Cardiac muscle cell (in vitro differentiated cells and primary cell): ENCODE measurements around the gene CRYBG1. TPM values are rescaled to one million over a fixed set of nuclear protein-coding genes. Genes with fewer than 3 reads are reported as not detected.

Experiments used
- DNase-seq, 2 donors: peaks; one replicate each; pipeline versions ENCODE4 v3.0.0 to v3.0.0-alpha.2; 2010 to 2017; ENCODE audit warnings: low read depth in 1 of 2, low spot score in 1 of 2
- H3K27ac ChIP-seq: fragments of 200-600 bp; sonication (generic); 2 replicates; pipeline ENCODE4 v1.5.1; 2016
- H3K27me3 ChIP-seq: fragments of 200-600 bp; sonication (generic); 2 replicates; pipeline ENCODE4 v1.6.0; 2016; ENCODE audit warnings: control low read depth
- H3K36me3 ChIP-seq: fragments of 200-600 bp; sonication (generic); 2 replicates; pipeline ENCODE4 v1.5.1; 2016; ENCODE audit warnings: control low read depth
- H3K4me1 ChIP-seq: fragments of 200-600 bp; sonication (generic); 2 replicates; pipeline ENCODE4 v1.8.1; 2017; ENCODE audit warnings: low read depth, mild to moderate bottlenecking, mixed run types
- H3K4me3 ChIP-seq: fragments of 200-600 bp; sonication (generic); 2 replicates; pipeline ENCODE4 v1.5.1; 2016; ENCODE audit warnings: mild to moderate bottlenecking
- H3K9me3 ChIP-seq: fragments of 200-600 bp; sonication (generic); 2 replicates; pipeline ENCODE4 v1.5.1; 2017; ENCODE audit warnings: low read depth, mild to moderate bottlenecking, control low read depth
- polyA plus RNA-seq: library from polyadenylated mRNA; unstranded; fragments of >200 nt; fragmentation: Nextera tagmentation; extraction: Ambion mirVana; gene quantifications from 2 replicates; pipeline ENCODE4 v1.2.1, GENCODE V29; 2016
- total RNA-seq: library from RNA; depleted of rRNA; stranded (reverse); fragments of >200 nt; gene quantifications from 2 replicates; pipeline ENCODE4 v1.2.3, GENCODE V29; 2016
- TF ChIP-seq, protein P1 (sequence below): IDR thresholded peaks from 2 replicates; pipeline ENCODE4 v1.5.1; 2012; ENCODE audit warnings: low read depth, mild to moderate bottlenecking, low read length

CRYBG1 gene
- total and polyA plus RNA-seq, 2 experiments from 2014 or later, result 0.22 TPM; not detected in 1

DNA sequence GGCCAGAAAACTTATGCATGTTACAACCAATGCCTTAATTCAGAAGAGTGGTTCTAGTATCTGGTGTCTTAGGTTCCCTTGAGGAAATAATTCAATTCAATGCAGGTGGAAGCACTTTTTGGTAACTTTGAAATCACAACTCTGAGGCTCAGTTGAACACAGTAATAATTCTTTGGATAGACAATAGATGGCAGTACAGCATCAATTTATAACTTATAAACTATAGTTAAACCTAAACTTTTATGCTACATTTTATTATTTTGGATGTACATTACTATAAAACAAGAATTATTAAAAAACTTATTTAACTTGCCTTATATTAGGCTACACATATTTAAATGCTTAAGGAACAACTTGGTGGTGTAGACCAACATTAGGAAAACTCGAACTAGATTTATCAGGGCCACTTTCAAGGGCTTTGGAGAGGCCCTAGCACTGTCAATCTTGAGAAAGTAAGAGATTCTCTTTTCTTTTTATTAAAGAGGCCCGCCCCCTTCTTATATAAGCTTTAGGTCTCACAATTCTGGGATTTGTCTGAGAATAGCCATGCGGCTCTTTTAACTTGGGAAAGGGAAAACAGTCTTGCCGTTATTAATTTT is 85.9 kb downstream of the CRYBG1 start:
- Histone ChIP-seq H3K9me3 (no peaks in the 10 kb centered on the region), H3K27ac (no peak overlapping the region), H3K27me3 (peaks cover 16% of the 10 kb centered on the region), H3K36me3 (no peaks in the 10 kb centered on the region), H3K4me3 (no peak overlapping the region), H3K4me1 (no peaks in the 10 kb centered on the region)
- TF ChIP-seq, protein P1, sequence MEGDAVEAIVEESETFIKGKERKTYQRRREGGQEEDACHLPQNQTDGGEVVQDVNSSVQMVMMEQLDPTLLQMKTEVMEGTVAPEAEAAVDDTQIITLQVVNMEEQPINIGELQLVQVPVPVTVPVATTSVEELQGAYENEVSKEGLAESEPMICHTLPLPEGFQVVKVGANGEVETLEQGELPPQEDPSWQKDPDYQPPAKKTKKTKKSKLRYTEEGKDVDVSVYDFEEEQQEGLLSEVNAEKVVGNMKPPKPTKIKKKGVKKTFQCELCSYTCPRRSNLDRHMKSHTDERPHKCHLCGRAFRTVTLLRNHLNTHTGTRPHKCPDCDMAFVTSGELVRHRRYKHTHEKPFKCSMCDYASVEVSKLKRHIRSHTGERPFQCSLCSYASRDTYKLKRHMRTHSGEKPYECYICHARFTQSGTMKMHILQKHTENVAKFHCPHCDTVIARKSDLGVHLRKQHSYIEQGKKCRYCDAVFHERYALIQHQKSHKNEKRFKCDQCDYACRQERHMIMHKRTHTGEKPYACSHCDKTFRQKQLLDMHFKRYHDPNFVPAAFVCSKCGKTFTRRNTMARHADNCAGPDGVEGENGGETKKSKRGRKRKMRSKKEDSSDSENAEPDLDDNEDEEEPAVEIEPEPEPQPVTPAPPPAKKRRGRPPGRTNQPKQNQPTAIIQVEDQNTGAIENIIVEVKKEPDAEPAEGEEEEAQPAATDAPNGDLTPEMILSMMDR, result peak; percentile 40
- DNase-seq, result peak; percentile 20 to 27

GRCh38 chr6:106446983-106447382 is 86.5 kb downstream of the CRYBG1 start:
- TF ChIP-seq, protein P1, result no peak
- Histone ChIP-seq H3K36me3 (no peaks in the 10 kb centered on the region), H3K9me3 (no peaks in the 10 kb centered on the region), H3K4me3 (no peak overlapping the region), H3K27me3 (peaks cover 13% of the 10 kb centered on the region), H3K4me1 (no peaks in the 10 kb centered on the region), H3K27ac (no peak overlapping the region)
- DNase-seq, result no peak

DNA sequence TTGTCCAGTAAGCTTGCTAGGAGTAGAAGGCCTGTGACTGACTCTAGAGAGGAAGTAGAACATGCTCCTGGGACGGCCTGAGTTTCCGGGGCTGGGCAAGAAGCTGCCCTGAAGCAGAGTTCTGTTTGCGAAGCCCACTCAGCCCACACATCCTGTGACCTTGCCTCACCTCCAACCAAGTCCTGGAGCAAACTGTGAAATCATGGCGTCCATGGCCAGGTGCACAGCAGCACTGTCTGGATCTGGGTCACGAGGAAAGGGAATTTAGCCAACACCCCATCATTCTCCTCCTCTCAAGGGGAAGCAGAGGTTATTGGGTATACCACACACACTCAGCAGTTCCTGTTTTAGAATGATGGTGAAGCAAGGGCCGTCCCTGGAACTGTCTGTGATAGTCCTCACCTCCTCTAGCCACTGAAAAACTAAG is 87.5 kb downstream of the CRYBG1 start:
- H3K36me3 ChIP-seq, result no peaks in the 10 kb centered on the region

DNA sequence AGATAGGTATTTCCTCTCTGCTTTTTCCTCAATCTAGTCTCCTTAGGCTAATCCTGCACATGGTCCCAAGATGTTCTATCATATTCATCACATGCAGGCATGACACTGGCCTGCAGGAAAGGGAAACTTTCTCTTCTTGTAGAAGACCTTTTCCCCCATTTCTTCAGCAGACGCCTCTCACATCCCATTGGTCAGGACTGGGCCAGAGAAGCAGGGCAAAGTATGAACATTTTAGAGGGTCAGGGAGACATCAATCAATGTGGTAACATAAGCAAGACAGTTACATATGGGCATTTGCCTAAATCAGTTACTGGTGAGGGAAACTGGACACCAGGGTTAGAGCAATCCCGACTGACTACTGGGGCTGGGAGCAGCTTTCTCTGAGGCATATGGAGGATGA is 90.1 kb downstream of the CRYBG1 start:
- no peaks in the 10 kb centered on the region for H3K36me3 ChIP-seq
- H3K9me3 ChIP-seq, result no peaks in the 10 kb centered on the region
- no peaks in the 10 kb centered on the region for H3K4me1 ChIP-seq
- no peak overlapping the region for H3K27ac ChIP-seq
- TF ChIP-seq, protein P1, result no peak
- no peaks in the 10 kb centered on the region for H3K27me3 ChIP-seq
- no peak overlapping the region for H3K4me3 ChIP-seq
- no peak for DNase-seq

More for the DNA sequence above, 87.5 kb downstream of the CRYBG1 start:
- TF ChIP-seq, protein P1, result no peak
- no peak overlapping the region for H3K27ac ChIP-seq
- H3K4me3 ChIP-seq, result no peak overlapping the region
- H3K9me3 ChIP-seq, result no peaks in the 10 kb centered on the region
- no peak for DNase-seq
- peaks cover 3% of the 10 kb centered on the region for H3K27me3 ChIP-seq
- H3K4me1 ChIP-seq, result no peaks in the 10 kb centered on the region

DNA sequence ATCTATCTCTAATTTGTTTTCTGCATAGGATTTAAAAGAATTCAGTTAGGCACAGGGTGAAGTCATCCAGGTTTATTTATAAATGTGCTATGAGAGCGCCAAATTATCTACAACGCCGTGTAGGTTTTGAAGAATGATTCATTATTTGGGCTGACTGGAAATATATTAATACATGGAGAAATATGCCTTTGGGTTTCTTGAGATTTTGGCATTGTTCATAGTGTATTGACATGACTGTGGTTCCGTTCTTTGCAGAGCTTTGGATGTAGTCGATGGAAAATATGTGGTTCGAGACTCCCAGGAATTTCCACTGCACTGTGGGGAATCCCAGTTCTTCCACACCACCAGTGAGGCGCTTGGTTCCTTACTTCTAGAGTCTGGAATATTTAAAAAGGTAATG is 90.9 kb downstream of the CRYBG1 start:
- no peaks in the 10 kb centered on the region for H3K4me1 ChIP-seq
- no peak overlapping the region for H3K27ac ChIP-seq
- DNase-seq, result peak in 1 of 2 donors; percentile 19
- no peaks in the 10 kb centered on the region for H3K9me3 ChIP-seq
- H3K4me3 ChIP-seq, result no peak overlapping the region
- no peaks in the 10 kb centered on the region for H3K36me3 ChIP-seq
- H3K27me3 ChIP-seq, result no peaks in the 10 kb centered on the region
- TF ChIP-seq, protein P1, result no peak
